Caki2 (cell line): ENCODE measurements around the gene STAT1. TPM values are rescaled to one million over a fixed set of nuclear protein-coding genes. Genes with fewer than 3 reads are reported as not detected.

Source experiments
- DNase-seq: peaks from one replicate; pipeline ENCODE4 v3.0.0-alpha.2; 2015; ENCODE audit warnings: low read depth
- in situ Hi-C: cut with HindIII; loops from 2 replicates; pipeline ENCODE4 v1.10.0; 2016; ENCODE audit warnings: low sequenced_read_pairs, low pct_unique_long_range_greater_than_20kb, mixed read lengths
- total RNA-seq: library from RNA; depleted of rRNA; stranded (reverse); fragments of >200 nt; shearing (Covaris generic); gene quantifications from 2 replicates; pipeline ENCODE4 v1.2.3, GENCODE V29; 2014; ENCODE audit warnings: low replicate concordance

STAT1 gene
- total RNA-seq, 1 experiment from 2014 or later, result 365 TPM

GRCh38 chr2:191012845-191013681 is 908 bp downstream of the STAT1 start:
- in situ Hi-C loops, result no loop called here
- no peak for DNase-seq

GRCh38 chr2:191012346-191012745 is 1.6 kb downstream of the STAT1 start:
- in situ Hi-C loops, result no loop called here
- DNase-seq, result no peak

GRCh38 chr2:191010887-191011885 is 2.8 kb downstream of the STAT1 start:
- in situ Hi-C loops, result no loop called here
- peak; percentile 59 for DNase-seq

GRCh38 chr2:191009541-191010374 is 4.2 kb downstream of the STAT1 start:
- DNase-seq, result no peak
- in situ Hi-C loops, result no loop called here

- in situ Hi-C loops, result no loop called here
- DNase-seq, result no peak
Measured at GRCh38 chr2:191008286-191008685, 5.7 kb downstream of the STAT1 start.

GRCh38 chr2:191006997-191007783 is 6.8 kb downstream of the STAT1 start:
- DNase-seq, result no peak
- in situ Hi-C loops, result no loop called here

DNA sequence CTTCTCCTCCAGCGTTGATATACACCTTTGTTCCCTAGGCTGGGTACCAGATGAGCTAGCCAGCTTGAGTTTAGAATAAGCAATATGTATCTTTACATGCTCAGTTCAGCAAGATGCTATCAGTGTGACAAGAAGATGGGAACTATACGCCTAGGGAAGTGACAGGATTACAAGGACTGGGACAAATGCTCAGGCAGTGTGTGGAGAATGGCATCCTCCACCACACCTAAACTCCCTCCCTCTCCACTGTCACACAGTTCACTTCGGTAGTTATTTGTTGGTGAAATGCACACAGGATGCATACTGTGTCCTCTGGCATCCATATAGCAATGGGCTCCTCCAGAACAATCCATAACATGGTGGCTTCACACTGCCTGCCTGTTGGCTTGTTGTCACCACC is 7.7 kb downstream of the STAT1 start:
- in situ Hi-C loops, result no loop called here
- DNase-seq, result no peak

DNA sequence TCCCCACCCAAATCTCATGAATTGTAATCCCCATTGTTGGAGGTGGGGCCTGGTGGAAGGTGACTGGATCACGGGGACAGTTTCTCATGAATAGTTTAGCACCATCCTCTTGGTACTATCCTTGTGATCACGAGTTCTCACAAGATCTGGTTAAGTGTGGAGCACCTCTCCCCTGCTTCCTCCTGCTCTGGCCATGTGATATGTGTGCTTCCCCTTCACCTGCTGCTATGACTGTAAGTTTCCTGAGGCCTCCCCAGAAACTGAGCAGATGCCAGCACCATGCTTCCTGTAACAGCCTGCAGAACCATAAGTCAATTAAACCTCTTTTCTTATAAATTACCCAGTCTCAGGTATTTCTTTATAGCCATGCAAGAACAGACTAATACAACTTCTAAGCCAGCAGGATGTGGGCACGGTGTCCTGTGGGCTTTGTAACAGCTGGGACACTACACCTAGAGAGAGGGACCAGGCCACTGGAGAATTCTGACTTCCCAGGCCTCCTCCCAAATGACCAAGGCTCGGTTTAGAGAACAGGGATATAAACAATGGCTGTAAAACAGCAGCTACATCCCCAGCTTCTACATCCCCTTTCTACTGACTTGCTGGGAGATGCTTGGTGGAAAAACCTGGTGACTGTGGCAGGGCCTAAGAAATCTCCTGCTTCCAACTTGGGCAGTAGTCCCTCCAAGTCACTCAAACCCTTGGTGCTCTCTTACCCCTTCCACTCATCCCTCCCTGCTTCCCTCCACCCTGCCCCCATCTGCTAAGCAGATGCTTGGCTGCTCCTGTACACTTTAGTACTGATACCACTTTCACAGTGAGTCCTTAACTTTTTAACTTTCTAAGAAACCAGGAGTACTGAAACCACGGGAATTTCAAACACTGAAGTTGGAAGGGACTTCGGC is 10.3 kb downstream of the STAT1 start:
- no peak for DNase-seq
- in situ Hi-C loops, result no loop called here

DNA sequence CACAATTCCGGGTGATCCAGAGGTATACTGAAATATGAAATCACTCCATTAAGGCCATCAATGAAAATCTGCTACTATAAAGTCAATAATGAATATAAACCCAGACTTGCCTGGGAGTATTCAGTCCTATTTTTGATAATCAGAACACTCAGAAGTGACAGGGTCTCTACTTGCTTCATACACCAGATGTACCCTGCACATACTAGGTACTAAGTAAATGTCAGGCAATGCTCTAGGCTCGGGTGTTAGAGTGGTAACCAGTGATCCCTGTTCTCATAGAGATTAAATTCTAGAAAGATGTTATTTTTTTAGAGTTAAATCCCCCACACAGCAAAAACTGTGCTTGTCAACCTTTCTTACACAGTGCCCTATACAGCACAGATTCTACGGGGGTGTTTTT is 12.3 kb downstream of the STAT1 start:
- DNase-seq, result no peak
- in situ Hi-C loops, result no loop called here

GRCh38 chr2:191001032-191001431 is 12.9 kb downstream of the STAT1 start:
- in situ Hi-C loops, result no loop called here
- DNase-seq, result no peak

DNA sequence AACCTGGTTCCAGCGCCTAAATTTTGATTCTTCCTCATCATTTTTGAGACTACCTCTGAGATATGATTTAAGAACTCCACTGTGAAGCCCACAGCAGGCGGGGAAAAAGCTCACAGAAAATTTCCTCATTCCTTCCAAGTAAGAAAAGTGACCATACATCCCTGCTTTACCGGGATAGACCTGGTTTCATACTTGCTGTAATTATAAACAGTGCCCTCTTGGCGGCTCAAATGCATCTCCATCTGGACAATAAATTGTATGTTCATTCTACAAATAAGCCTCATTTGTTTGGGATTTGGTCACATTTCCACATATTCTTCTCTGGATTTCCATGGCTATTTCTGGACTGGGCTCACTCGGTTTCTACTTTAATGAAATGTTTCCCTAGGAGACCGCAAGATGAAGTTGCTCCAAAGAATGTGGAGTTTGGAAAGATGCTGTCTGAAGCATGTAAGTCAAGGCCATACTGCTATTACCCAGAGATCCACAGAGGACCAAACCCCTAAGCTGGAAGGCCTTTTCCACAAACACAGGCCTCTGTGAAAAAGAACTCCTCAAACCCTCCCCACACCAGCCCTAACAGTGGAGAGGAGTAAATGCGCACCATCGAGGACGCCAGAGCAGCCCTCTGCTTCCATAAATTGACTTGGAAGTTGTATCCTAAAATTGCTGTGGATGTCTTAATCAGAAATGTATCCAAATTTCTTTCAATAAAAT is 13.9 kb downstream of the STAT1 start:
- no peak for DNase-seq
- in situ Hi-C loops, result no loop called here

GRCh38 chr2:190999058-190999457 is 14.9 kb downstream of the STAT1 start:
- DNase-seq, result no peak
- in situ Hi-C loops, result no loop called here

DNA sequence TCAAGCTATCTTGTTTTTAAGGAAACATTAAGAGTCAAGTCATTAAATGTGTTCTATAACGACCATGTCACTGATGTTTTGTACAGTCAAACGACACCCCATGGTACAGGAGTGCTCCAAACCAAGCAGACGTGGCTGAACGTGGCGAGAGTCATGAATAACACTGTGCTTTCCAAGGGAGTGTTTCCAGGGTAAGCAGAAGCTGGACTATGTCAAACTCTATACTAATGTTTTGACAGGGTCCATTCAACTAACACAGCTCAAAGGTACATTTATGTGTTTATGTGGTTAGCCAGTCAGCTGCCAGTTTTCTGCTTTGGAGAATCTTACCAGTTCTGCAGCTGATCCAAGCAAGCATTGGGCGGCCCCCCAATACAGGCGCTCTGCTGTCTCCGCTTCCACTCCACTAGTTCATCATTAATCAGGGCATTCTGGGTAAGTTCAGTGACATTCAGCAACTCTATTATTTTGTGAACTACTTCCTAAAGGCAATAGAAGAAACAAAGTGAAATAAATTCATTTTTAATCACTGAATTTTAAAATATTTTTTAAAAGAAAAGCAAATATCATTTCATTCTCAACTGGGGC is 16.4 kb downstream of the STAT1 start:
- in situ Hi-C loops, result no loop called here

DNA sequence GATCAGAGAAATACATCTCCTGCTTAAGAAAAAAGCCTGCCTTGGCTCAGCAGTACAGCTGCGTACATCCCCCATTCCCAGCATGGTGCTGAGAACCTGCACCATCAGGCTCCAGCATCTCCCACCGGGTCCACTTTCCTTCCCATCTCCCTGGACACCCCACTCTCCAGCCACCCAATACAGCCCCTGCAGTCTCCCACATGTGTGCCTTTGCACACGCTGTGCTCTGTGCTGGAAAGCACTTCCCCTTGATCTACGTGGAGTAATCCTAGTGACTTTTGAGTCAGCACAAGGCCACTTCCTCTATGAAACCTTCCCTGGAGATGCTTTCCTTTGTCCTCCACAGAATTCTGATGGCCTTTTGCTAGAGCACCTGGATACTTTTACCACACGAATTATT is 17.0 kb downstream of the STAT1 start:
- in situ Hi-C loops, result no loop called here
- no peak for DNase-seq

More for the DNA sequence above, 16.4 kb downstream of the STAT1 start:
- no peak for DNase-seq

DNA sequence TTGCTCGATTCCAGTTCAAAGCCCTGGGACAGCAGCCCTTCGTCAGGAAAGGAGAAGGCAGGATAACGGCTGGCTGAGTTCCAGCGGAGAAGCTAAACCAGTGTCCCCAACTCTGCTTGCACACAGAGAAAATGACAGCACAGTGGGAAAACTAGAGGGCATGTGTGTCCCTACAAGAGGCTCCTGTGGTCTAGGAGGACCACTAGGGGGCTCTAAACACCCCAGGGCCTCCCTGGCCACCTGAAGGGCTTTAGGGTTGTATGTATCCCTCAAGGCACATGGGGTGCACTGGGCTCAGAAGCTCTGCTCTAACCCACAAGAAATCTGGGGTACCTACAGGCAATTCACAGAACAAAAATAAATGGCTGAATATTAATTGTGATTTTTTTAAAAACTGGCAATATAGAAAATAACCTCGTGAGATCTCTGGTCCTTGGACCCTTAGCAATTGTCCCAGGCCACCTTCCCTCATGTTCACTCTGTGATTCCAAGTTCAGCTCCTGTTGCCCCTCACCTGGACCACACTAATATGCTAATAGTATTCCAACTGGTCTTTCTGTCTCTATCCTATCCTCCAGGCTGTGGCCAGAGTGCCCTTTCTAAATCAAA is 17.5 kb downstream of the STAT1 start:
- DNase-seq, result no peak
- in situ Hi-C loops, result no loop called here
